Stimulated activated naive CD4-positive, alpha-beta T cell treated with Interleukin-2 at 50 U/mL for 16 hours (primary cell): ENCODE data around the gene TEX29.

Experiments used
- DNase-seq: peaks from one replicate; lab custom pipeline; 2025; lab: John Stamatoyannopoulos, UW

TEX29 gene

GRCh38 chr13:111370147-111370546 is 49.7 kb downstream of the TEX29 start:
- DNase-seq = no peak

- DNase-seq = no peak
These were observed 50.4 kb downstream of the TEX29 start for GRCh38 chr13:111370570-111371535.

DNA sequence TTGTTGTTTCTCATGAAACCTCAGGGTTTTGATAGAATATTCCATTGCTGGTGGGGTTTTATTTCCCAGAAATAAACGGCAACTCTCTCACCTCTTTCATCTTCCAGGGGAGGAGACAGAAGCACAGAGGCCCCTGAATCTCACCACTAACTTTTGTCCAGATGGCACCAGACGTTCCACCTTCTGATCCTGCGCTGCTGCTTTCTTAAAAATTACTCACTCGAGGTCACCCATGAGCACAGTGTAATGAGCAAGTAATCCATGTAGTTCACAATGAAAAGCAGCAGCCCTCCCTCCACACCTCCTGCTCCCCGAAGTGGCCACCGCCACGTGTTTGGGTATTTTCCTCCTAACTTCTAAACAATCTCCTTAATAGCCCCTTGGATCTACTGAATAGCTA is 51.3 kb downstream of the TEX29 start:
- no peak for DNase-seq

GRCh38 chr13:111372651-111373425 is 52.4 kb downstream of the TEX29 start:
- DNase-seq = no peak

GRCh38 chr13:111373486-111373885 is 53.0 kb downstream of the TEX29 start:
- DNase-seq = no peak

GRCh38 chr13:111380431-111380830 is 60.0 kb downstream of the TEX29 start:
- no peak for DNase-seq

DNA sequence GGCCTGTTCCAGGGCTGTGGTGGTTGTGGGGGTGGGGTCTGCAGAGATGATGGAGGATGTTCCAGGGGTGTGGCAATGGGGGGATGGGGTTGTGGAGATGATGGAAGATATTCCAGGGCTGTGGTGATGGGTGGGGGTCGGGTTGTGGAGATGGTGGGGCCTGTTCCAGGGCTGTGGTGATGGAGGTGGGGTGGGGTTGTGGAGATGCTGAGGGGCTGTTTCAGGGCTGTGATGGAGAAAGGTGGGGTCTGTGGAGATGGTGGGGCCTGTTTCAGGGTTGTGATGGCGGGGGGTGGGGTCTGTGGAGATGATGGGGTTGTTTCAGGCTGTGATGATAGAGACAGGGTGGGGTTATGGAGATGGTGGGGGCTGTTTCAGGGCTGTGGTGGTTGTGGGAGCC is 62.0 kb downstream of the TEX29 start:
- no peak for DNase-seq

- no peak for DNase-seq
These were observed 62.4 kb downstream of the TEX29 start for GRCh38 chr13:111382877-111383276.

GRCh38 chr13:111383591-111384440 is 63.4 kb downstream of the TEX29 start:
- DNase-seq = no peak

DNA sequence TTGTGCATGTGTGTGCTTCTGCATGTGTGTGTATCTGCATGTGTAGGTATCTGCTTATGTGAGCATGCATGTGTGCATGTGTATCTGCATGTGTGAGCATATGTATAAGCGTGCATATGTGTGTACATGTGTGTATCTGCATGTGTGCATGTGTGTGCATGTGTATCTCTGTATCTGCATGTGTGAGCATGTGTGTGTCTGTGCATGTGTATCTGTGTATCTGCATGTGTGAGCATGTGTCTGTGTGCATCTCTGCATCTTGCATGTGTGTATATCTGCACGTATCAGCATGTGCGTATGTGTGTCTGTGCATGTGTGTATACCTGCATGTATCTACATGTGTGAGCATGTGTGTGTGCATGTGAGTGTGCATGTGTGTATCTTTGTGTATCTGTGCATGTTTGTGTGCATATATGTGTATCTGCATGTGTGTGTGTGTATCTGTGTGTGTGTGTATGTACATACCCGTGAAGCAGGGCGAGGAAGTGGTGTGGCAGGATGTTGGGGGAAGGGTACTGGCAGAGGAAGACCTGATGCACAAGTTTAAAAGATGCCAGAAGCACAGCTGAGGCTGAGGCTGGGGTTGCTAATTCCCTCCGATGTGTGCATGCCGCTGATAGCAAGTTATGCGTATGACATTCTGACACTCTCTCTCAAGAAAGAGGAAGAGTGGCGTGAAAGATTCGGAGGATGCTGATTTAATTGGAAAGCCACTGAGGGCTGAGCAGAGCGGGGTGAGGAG is 64.2 kb downstream of the TEX29 start:
- no peak for DNase-seq

GRCh38 chr13:111385183-111385857 is 64.9 kb downstream of the TEX29 start:
- no peak for DNase-seq

DNA sequence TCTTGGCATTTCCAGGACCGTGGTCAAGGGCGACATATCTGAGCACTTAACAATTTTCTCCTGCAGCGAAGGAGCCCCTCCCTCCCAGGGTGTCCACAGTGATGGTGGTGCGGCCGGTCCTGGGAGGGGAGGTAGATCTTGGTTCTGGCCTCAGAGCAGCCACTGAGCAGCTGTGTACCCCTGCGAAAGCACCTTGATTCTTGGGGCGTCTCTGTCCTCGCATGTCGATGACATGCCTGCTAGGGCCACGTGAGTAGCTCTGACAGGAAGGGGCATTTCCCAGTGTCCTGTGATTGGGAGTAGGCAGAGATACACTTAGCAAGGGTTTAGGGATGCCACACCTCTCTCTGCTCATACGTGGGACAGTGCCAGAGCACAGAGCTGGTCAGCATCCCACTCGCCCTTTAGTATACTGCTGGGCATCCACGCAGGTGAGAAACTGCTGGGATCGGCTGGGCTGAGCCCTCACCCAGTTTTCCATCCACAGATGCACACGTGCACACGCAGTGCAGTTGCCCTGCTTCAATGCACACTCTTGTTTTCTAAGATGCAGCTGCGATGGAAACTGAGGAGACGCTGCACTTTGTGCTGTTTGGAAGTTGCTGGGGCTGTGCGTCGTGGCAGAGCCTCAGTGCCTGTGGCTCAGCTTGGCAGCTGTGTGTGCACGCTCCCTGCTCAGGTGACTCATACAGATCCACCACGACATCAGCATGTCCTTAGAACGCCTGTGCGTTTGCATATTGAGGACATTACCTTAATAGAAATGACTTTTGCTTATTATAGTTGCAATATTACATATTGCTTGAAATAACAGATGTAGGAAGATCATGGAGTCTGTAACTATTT is 66.8 kb downstream of the TEX29 start:
- no peak for DNase-seq

GRCh38 chr13:111387945-111388600 is 67.6 kb downstream of the TEX29 start:
- DNase-seq = no peak

DNA sequence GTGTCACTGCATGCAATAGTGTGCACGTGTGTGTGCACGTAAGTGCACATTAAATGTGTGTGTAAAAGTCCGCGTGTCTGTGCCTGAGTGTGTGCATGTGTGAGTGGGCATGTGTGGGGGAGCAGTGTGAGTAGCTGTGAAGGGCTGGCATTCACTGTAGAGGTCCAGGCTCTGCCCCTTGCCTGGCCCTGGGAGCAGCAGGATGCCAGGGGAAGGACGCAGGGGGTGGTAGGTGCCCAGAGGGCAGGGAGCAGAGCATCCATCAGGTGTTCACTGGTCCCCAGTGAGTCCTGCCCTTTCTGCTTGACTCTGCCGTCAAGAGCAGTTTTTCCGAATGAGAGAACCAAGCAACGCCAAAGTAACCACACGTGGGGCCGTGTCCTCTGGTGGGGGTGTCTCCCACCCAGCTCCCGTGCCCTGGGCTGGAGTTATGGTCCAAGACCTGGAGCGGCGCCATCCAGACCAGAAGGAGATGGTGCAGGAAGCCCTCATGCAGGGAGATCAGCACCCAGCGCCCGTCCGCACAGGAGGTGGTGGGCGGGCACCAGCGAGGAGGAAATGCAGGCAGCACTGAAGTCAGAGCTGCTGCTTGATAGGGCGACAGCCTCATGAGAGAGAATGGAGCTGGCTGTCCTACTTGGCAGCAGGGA is 68.5 kb downstream of the TEX29 start:
- no peak for DNase-seq

DNA sequence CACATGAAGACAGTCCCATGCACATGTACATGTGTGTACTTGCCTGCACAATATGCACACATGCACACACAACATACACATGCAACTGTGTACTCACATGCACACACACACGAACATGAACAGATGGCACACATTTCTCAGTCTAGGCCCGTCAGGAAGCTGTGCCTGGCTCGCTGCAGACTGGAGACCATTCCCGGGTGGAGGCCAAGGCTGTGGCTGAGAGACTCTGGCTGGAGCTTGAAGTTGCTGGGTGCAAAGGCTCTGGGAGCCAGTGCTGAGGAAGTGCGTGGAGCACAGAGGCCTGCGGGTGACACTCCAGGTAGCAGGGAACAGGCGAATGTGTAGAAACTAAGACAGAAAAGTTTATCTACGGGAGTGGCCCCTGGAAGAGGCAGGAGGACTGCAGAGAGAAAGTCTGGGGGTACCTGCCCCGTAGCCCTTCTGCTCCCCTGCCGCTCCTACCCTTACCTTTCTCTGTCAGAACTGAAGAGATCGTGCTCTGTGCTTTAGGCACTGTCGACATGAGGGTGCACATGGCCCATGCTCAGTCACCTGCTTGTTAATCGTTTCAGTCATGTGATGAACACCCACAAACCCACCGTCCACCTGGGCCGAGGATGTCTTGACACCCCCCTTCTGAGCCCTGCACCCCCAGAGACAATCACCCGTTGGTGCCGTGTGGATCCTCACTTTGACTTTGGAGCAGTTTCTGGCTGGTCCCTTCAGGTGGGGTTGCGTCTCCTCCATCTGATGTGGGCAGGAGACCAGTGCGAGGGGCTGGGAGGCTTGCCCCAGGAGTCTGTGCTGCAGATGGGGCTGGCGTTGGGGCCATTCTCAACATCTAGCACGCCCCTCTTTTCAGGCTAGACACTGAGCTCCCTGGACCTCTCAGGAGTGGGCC is 69.4 kb downstream of the TEX29 start:
- no peak for DNase-seq

- no peak for DNase-seq
These were observed 70.3 kb downstream of the TEX29 start for GRCh38 chr13:111390522-111391270.

- no peak for DNase-seq
These were observed 72.0 kb downstream of the TEX29 start for GRCh38 chr13:111392486-111392885.
